HG02885 (cell line): Measurements from ENCODE around the gene SPANXN4.
A peak's percentile ranks its signal among the peaks of the same experiment; 100 is the strongest.

Experiments used
- ATAC-seq: cut with Tn5 transposase; IDR thresholded peaks from one replicate; pipeline ENCODE4 v1.9.1; 2021; ENCODE audit warnings: mild to moderate bottlenecking; ENCODE audit not compliant: unreplicated experiment, poor library complexity

Gene SPANXN4

GRCh38 chrX:143025628-143026027, at the start of gene SPANXN4:
Gene SPANXN4, plus strand, starts transcription at chrX:143025928. Its CDS starts 87 bp downstream, at chrX:143026015.
- no peak for ATAC-seq

DNA sequence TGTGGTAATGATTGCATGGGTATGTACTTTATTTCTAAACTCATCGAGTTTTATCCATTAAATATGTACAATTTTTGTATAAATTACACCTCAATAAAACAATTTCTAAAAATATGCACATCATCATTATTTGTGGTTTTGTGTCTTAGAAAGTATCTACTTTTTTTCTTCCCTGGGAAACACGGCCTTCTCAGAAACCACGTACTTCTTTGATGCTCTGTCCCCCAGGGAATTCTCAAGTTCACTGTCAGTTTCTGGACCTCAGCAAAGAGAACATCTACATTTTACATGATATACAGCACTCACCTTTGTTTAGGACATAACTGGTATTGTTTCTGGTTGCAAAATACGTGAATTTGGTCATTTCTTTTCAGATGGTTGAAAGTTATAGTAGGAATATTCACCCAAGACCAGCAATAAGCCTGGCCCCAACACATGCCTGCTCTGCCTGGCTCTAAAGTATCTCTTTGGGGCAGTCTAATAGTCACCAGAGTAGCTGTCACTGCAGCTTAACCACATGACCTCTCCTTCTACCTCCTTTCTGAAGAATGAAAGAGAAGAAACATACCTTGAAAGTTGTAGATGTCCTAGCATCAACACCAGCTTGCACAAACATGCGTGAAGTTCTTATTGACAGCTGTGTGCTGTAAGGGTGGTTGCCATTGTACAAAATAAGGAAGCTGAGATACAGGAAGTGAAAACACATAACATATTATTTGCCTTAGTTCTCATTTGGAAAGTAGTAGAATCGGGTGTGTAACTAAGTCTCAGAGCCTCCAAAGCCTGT, 48.4 kb upstream of the SPANXN4 start:
- ATAC-seq, result peak; percentile 91

GRCh38 chrX:142978130-142978684, 47.5 kb upstream of the SPANXN4 start:
- ATAC-seq, result peak; percentile 33

GRCh38 chrX:142982679-142983078, 43.0 kb upstream of the SPANXN4 start:
- no peak for ATAC-seq

- no peak for ATAC-seq
These were observed 30.7 kb upstream of the SPANXN4 start for GRCh38 chrX:142994988-142995387.

- no peak for ATAC-seq
These were observed 27.1 kb upstream of the SPANXN4 start for GRCh38 chrX:142998447-142999198.

DNA sequence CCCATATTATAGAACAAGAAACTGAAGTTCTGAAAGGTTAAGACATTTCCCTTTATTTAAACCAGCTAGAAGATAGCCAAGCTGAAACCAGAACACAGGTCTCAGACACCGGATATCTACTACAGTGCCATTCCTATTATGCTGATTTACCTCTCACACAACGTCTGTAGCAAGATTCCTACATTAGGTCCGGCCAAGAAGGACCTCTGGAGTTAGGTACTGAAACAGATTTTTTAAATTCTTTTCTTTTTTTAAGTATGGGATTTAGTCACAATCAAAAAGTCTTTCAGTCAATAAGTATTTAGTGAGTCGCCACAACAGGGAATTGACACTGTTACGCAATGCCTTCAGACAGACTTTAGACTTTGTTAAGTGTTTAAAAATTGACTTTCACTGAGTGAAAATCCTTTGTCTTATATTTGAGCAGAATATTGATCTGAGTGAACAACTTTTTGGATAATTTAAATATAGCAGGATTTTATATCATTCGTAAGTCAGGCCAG, 26.5 kb upstream of the SPANXN4 start:
- no peak for ATAC-seq

DNA sequence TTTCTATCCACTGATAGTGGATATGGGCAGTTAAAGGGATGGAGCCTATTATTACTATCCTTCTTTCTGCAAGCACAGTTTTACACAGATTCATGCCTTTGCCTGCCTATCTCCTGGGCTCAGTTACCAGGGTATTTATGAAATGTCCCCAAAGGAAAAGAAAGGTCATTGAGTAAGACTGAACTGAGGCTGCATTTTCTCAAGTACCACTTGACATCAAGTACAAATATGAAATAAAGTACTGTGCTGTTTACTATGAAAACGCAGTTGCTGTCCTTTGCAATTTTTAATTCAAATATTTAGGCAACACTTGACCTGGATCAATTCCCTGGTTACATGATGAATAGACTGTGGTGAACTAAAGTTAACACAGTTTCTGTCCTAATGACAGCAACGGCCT, 23.5 kb upstream of the SPANXN4 start:
- no peak for ATAC-seq

DNA sequence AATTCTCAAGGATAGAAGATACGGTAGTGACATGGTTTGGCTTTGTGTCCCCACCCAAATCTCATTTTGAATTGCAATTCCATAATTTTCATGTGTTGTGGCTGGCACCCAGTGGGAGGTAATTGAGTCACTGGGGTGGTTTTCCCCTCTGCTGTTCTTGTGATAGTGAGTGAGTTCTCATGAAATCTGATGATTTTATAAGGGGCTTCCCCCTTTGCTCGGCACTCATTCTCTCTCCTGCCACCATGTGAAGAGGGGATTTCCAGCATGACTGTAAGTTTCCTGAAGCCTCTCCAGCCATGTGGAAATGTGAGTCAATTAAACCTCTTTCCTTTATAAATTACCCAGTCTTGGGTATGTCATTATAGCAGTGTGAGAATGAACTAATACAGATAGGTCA, 8.5 kb upstream of the SPANXN4 start:
- no peak for ATAC-seq

GRCh38 chrX:143027275-143027674, 1.5 kb downstream of the SPANXN4 start:
- ATAC-seq, result no peak

DNA sequence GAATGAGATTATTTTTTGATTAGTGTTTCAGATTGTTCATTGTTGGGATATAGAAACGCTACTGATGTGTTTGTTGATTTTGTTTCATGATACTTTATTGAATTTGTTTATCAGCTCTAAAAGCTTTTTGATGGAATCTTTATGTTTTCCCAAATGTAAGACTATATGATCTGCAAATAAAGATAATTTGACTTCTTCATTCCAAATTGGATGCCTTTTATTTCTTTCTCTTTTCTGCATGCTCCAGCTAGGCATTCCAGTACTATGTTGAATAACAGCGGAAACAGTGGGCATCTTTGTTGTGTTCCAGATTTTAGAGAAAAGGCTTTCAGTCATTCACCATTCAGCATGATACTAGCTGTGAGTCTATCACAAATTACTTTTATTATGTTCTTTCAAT, 21.8 kb downstream of the SPANXN4 start:
- ATAC-seq, result no peak

GRCh38 chrX:143058120-143058519, 32.4 kb downstream of the SPANXN4 start:
- ATAC-seq, result no peak

DNA sequence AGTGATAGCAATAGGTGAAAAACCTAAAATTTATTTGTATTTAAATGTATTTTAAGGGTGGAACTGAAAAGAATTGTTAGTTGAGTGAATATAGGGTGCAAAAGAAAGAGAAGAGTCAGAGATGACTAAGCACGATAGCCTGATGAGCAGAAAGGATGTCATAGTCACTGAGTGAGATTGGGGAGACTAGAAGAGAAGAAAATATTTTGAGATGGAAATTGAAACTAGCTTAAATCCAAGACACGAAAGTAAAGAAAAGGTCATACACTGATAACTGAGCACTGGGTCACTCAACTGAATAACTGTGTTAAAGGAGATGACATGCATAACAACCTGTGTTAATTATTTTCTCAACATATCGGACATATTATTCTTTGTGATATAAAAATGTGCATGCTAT, 55.5 kb downstream of the SPANXN4 start:
- ATAC-seq, result no peak

GRCh38 chrX:143082537-143082936, 56.8 kb downstream of the SPANXN4 start:
- no peak for ATAC-seq
